ENCODE results near the gene SPATA13.

The SPATA13 gene

DNA sequence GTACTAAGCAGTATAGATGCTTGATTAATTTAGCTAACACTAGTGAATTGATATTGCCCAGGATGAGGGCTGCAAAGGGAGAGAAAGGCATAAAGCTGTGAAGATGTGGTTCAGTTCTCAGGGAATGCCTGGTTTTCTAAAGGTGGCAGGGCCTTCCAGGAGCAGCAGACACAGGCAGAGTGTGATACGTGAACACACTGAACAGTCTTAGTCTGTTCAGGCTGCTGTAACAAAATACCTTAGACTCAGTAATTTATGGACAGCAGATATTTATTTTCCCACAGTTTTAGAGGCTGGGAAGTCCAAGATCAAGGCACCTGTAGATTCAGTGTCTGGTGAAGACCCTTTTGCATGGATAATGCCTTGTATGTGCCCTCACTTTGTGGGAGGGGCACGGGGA, 8.7 kb upstream of the SPATA13 start:
- H3K4me1 ChIP-seq (ENCODE audit: control insufficient read depth, insufficient read depth, low read length), result peaks cover 11% of the 10 kb centered on the region
- no peaks in the 10 kb centered on the region for H3K9me3 ChIP-seq (ENCODE audit: control insufficient read depth, low read length)
- no peak overlapping the region for H3K27ac ChIP-seq (ENCODE audit: insufficient read depth, low read depth, low read length, poor library complexity, severe bottlenecking)
- WGBS, 2 experiments, result 90% methylated on average over 2 of the region's 2 CpGs
- no peaks in the 10 kb centered on the region for H3K36me3 ChIP-seq (ENCODE audit: control insufficient read depth, insufficient read depth, low read length)
- H3K27me3 ChIP-seq (ENCODE audit: control insufficient read depth, insufficient read depth, low read length, poor library complexity, severe bottlenecking), result no peaks in the 10 kb centered on the region
- no peak overlapping the region for H3K4me3 ChIP-seq (ENCODE audit: insufficient read depth, low read depth, low read length)

GRCh38 chr13:24152292-24153214, 8.0 kb upstream of the SPATA13 start:
- H3K4me3 ChIP-seq (ENCODE audit: insufficient read depth, low read depth, low read length), result no peak overlapping the region
- H3K4me1 ChIP-seq (ENCODE audit: control insufficient read depth, insufficient read depth, low read length), result peaks cover 11% of the 10 kb centered on the region
- no peak overlapping the region for H3K27ac ChIP-seq (ENCODE audit: insufficient read depth, low read depth, low read length, poor library complexity, severe bottlenecking)
- no peaks in the 10 kb centered on the region for H3K9me3 ChIP-seq (ENCODE audit: control insufficient read depth, low read length)
- H3K36me3 ChIP-seq (ENCODE audit: control insufficient read depth, insufficient read depth, low read length), result no peaks in the 10 kb centered on the region
- no peaks in the 10 kb centered on the region for H3K27me3 ChIP-seq (ENCODE audit: control insufficient read depth, insufficient read depth, low read length, poor library complexity, severe bottlenecking)
- 83 to 86% methylated on average over 11 of the region's 11 CpGs for WGBS, 2 experiments

GRCh38 chr13:24153347-24153746, 7.2 kb upstream of the SPATA13 start:
- no peaks in the 10 kb centered on the region for H3K36me3 ChIP-seq (ENCODE audit: control insufficient read depth, insufficient read depth, low read length)
- WGBS, 2 experiments, result 93 to 96% methylated on average over 3 of the region's 3 CpGs
- no peak overlapping the region for H3K27ac ChIP-seq (ENCODE audit: insufficient read depth, low read depth, low read length, poor library complexity, severe bottlenecking)
- no peaks in the 10 kb centered on the region for H3K27me3 ChIP-seq (ENCODE audit: control insufficient read depth, insufficient read depth, low read length, poor library complexity, severe bottlenecking)
- peaks cover 11% of the 10 kb centered on the region for H3K4me1 ChIP-seq (ENCODE audit: control insufficient read depth, insufficient read depth, low read length)
- H3K4me3 ChIP-seq (ENCODE audit: insufficient read depth, low read depth, low read length), result no peak overlapping the region
- no peaks in the 10 kb centered on the region for H3K9me3 ChIP-seq (ENCODE audit: control insufficient read depth, low read length)

DNA sequence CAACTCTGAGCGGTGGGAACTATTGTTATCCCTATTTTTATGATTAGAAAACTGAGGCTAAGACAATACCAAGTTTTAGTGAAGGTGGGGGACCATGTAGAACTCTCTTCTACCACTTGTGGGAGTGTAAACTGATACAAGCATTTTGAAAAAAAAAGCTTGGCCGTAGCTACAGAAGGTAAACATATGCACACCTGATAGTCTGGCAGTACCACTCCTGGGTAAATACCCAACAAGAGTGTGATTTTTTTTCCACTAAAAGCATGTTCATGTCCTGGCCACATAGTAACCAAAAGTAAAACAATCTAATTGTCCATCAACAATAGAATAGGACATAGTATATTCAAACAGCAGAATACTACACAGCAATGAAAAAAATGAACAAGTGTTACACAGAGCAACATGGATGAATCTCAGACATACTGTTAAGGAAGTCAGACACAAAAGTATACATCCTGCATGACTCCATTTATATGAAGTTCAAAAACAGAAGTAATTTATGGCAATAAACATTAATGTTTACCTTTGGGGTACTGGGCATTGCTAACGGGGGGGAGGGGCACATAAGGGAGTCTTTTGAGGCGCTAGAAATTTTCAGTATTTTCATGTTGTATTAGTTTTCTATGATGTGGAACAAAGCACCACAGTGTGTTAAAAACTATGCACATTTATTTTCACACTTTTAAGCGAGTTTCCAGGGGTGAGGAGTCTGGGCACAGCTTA, 6.4 kb upstream of the SPATA13 start:
- no peaks in the 10 kb centered on the region for H3K9me3 ChIP-seq (ENCODE audit: control insufficient read depth, low read length)
- peaks cover 7% of the 10 kb centered on the region for H3K4me1 ChIP-seq (ENCODE audit: control insufficient read depth, insufficient read depth, low read length)
- no peak overlapping the region for H3K4me3 ChIP-seq (ENCODE audit: insufficient read depth, low read depth, low read length)
- H3K27ac ChIP-seq (ENCODE audit: insufficient read depth, low read depth, low read length, poor library complexity, severe bottlenecking), result no peak overlapping the region
- no peaks in the 10 kb centered on the region for H3K27me3 ChIP-seq (ENCODE audit: control insufficient read depth, insufficient read depth, low read length, poor library complexity, severe bottlenecking)
- H3K36me3 ChIP-seq (ENCODE audit: control insufficient read depth, insufficient read depth, low read length), result no peaks in the 10 kb centered on the region
- WGBS, 2 experiments, result 91 to 96% methylated on average over 5 of the region's 5 CpGs

- Histone ChIP-seq H3K4me3 (ENCODE audit: insufficient read depth, low read depth, low read length) (no peak overlapping the region), H3K4me1 (ENCODE audit: control insufficient read depth, insufficient read depth, low read length) (peaks cover 22% of the 10 kb centered on the region), H3K27me3 (ENCODE audit: control insufficient read depth, insufficient read depth, low read length, poor library complexity, severe bottlenecking) (peaks cover 17% of the 10 kb centered on the region), H3K27ac (ENCODE audit: insufficient read depth, low read depth, low read length, poor library complexity, severe bottlenecking) (no peak overlapping the region), H3K36me3 (ENCODE audit: control insufficient read depth, insufficient read depth, low read length) (no peaks in the 10 kb centered on the region), H3K9me3 (ENCODE audit: control insufficient read depth, low read length) (no peaks in the 10 kb centered on the region)
- 87 to 98% methylated on average over 4 to 5 of the region's 5 CpGs for WGBS, 2 experiments
Measured at GRCh38 chr13:24159357-24159756, 1.2 kb upstream of the SPATA13 start.

- Histone ChIP-seq H3K9me3 (ENCODE audit: control insufficient read depth, low read length) (no peaks in the 10 kb centered on the region), H3K4me1 (ENCODE audit: control insufficient read depth, insufficient read depth, low read length) (peaks cover 22% of the 10 kb centered on the region), H3K27ac (ENCODE audit: insufficient read depth, low read depth, low read length, poor library complexity, severe bottlenecking) (no peak overlapping the region), H3K27me3 (ENCODE audit: control insufficient read depth, insufficient read depth, low read length, poor library complexity, severe bottlenecking) (peaks cover 17% of the 10 kb centered on the region), H3K4me3 (ENCODE audit: insufficient read depth, low read depth, low read length) (peak overlapping the region; percentile 79), H3K36me3 (ENCODE audit: control insufficient read depth, insufficient read depth, low read length) (no peaks in the 10 kb centered on the region)
- WGBS, 2 experiments, result 0 to 1% methylated on average over 43 of the region's 43 CpGs
Measured at GRCh38 chr13:24161010-24161775, 673 bp downstream of the SPATA13 start.

- WGBS, 2 experiments, result 56 to 61% methylated on average over 12 of the region's 12 CpGs
Measured at GRCh38 chr13:24161980-24162525, 1.5 kb downstream of the SPATA13 start.

GRCh38 chr13:24162604-24163003, 2.1 kb downstream of the SPATA13 start:
- Histone ChIP-seq H3K4me3 (ENCODE audit: insufficient read depth, low read depth, low read length) (no peak overlapping the region), H3K36me3 (ENCODE audit: control insufficient read depth, insufficient read depth, low read length) (no peaks in the 10 kb centered on the region)
- 78 to 86% methylated on average over 3 of the region's 3 CpGs for WGBS, 2 experiments

More at GRCh38 chr13:24161980-24162525, 1.5 kb downstream of the SPATA13 start:
- peaks cover 22% of the 10 kb centered on the region for H3K4me1 ChIP-seq (ENCODE audit: control insufficient read depth, insufficient read depth, low read length)
- H3K9me3 ChIP-seq (ENCODE audit: control insufficient read depth, low read length), result no peaks in the 10 kb centered on the region
- H3K36me3 ChIP-seq (ENCODE audit: control insufficient read depth, insufficient read depth, low read length), result no peaks in the 10 kb centered on the region
- peak overlapping the region; percentile 79 for H3K4me3 ChIP-seq (ENCODE audit: insufficient read depth, low read depth, low read length)
- H3K27ac ChIP-seq (ENCODE audit: insufficient read depth, low read depth, low read length, poor library complexity, severe bottlenecking), result no peak overlapping the region
- peaks cover 17% of the 10 kb centered on the region for H3K27me3 ChIP-seq (ENCODE audit: control insufficient read depth, insufficient read depth, low read length, poor library complexity, severe bottlenecking)

GRCh38 chr13:24165746-24166145, 5.2 kb downstream of the SPATA13 start:
- Histone ChIP-seq H3K36me3 (ENCODE audit: control insufficient read depth, insufficient read depth, low read length) (no peaks in the 10 kb centered on the region), H3K9me3 (ENCODE audit: control insufficient read depth, low read length) (no peaks in the 10 kb centered on the region), H3K4me1 (ENCODE audit: control insufficient read depth, insufficient read depth, low read length) (peaks cover 20% of the 10 kb centered on the region), H3K27me3 (ENCODE audit: control insufficient read depth, insufficient read depth, low read length, poor library complexity, severe bottlenecking) (peaks cover 16% of the 10 kb centered on the region), H3K4me3 (ENCODE audit: insufficient read depth, low read depth, low read length) (no peak overlapping the region), H3K27ac (ENCODE audit: insufficient read depth, low read depth, low read length, poor library complexity, severe bottlenecking) (no peak overlapping the region)
- 70 to 75% methylated on average over 4 of the region's 4 CpGs for WGBS, 2 experiments

More at GRCh38 chr13:24162604-24163003, 2.1 kb downstream of the SPATA13 start:
- Histone ChIP-seq H3K9me3 (ENCODE audit: control insufficient read depth, low read length) (no peaks in the 10 kb centered on the region), H3K27me3 (ENCODE audit: control insufficient read depth, insufficient read depth, low read length, poor library complexity, severe bottlenecking) (peaks cover 17% of the 10 kb centered on the region), H3K27ac (ENCODE audit: insufficient read depth, low read depth, low read length, poor library complexity, severe bottlenecking) (no peak overlapping the region), H3K4me1 (ENCODE audit: control insufficient read depth, insufficient read depth, low read length) (peaks cover 22% of the 10 kb centered on the region)

All from ectodermal cell (in vitro differentiated cells).